Activated naive CD4-positive, alpha-beta T cell treated with anti-CD3 and anti-CD28 coated beads for 36 hours (primary cell): Measurements from ENCODE around the gene VDR. TPM values are rescaled to one million over a fixed set of nuclear protein-coding genes. Genes with fewer than 3 reads are reported as not detected.
A peak's percentile ranks its signal among the peaks of the same experiment; 100 is the strongest.

Experiments used
- CTCF ChIA-PET: fragments of 350-600 bp; sonication (Branson Sonifier 250); formaldehyde crosslinking; loops from one replicate; lab custom pipeline; 2021; ENCODE audit warnings: antibody characterized with exemption; lab: Charles Lee
- DNase-seq: peaks from one replicate; pipeline ENCODE4 v3.0.0-alpha.2; 2020
- H3K27ac Mint-ChIP-seq: one replicate; pipeline ENCODE4 v1.8.0; 2021; ENCODE audit warnings: mild to moderate bottlenecking, mixed read lengths
- H3K27me3 Mint-ChIP-seq: one replicate; pipeline ENCODE4 v1.8.0; 2021; ENCODE audit warnings: low read depth, mixed read lengths
- H3K36me3 Mint-ChIP-seq: one replicate; pipeline ENCODE4 v1.8.0; 2021; ENCODE audit warnings: low read depth, mixed read lengths
- H3K4me1 Mint-ChIP-seq: one replicate; pipeline ENCODE4 v1.8.0; 2021; ENCODE audit warnings: low read depth, mixed read lengths
- H3K4me3 Mint-ChIP-seq: one replicate; pipeline ENCODE4 v1.8.0; 2021; ENCODE audit warnings: mild to moderate bottlenecking, moderate library complexity, mixed read lengths
- H3K9me3 Mint-ChIP-seq: one replicate; pipeline ENCODE4 v1.8.0; 2021; ENCODE audit warnings: mixed read lengths
- intact Hi-C: fragments of 100-400 bp; cut with micrococcal nuclease; formaldehyde crosslinking; loops from one replicate; pipeline ENCODE4 v1.15.1; 2023
- total RNA-seq, 2 experiments: library from RNA; stranded (reverse); gene quantifications; one replicate each; pipeline ENCODE4 v1.2.3, GENCODE V29; 2021

The VDR gene
- total RNA-seq, 2 experiments from 2014 or later = 56.4 to 57.7 TPM

DNA sequence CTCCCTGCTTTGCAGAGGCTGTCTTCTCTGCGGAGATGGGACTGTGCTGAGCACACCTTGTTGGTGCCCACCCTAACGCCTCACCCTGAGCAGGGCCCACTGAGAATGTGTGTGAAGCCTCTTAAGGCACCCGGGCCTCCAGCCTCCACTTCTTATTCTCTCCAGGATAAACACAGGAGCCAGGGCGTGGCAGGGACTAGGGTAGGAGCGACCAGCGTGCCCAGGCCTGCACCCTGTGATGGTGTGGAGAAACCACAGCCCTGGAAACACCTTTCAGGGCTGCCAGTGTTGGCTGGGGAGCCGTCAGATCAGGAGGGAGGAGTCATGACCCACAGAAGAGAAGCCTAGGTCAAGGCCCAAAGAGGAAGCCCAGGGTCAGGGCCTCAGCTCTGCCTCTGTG lies 41.3 kb downstream of the VDR start:
- no peaks in the 10 kb centered on the region for H3K27me3 Mint-ChIP-seq
- peaks cover 50% of the 10 kb centered on the region for H3K4me1 Mint-ChIP-seq
- CTCF ChIA-PET = interaction anchor here (0.6 to 1.3 kb wide), 3 partner anchors 14 to 150 kb away, joined by 3 to 4 read pairs (median 3); no protein-coding TSS in a partner anchor
- peak overlapping the region; percentile 22 for H3K27ac Mint-ChIP-seq
- DNase-seq = no peak
- no peaks in the 10 kb centered on the region for H3K9me3 Mint-ChIP-seq
- H3K36me3 Mint-ChIP-seq = peaks cover 53% of the 10 kb centered on the region
- intact Hi-C loops = no loop called here
- H3K4me3 Mint-ChIP-seq = no peak overlapping the region

DNA sequence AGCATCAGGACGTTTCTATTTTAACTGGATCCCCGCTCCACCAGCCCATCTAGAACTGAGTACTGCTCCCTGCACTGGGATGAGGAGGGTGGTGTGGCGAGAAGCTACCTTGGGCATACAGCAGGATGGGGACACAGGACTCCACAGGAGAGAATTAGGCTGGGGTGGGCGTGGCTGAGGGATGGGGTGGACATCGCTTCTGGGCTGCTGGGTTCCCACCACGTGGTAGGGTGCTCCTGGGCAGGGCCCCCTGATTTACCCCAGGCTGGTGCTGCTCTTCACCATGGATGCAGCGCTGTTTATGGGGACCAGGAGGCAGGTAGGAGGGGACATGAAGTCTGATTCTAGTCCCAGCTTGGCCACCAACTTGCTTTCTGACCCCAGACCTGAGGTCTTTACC lies 41.9 kb downstream of the VDR start:
- Mint-ChIP-seq H3K27ac (peak overlapping the region; percentile 30), H3K27me3 (no peaks in the 10 kb centered on the region), H3K4me1 (peaks cover 51% of the 10 kb centered on the region), H3K9me3 (no peaks in the 10 kb centered on the region), H3K36me3 (peaks cover 56% of the 10 kb centered on the region), H3K4me3 (no peak overlapping the region)
- DNase-seq = no peak
- intact Hi-C loops = no loop called here
- CTCF ChIA-PET = interaction anchor here (0.6 to 1.3 kb wide), 5 partner anchors 14 to 359 kb away, joined by 3 to 4 read pairs (median 3); no protein-coding TSS in a partner anchor

DNA sequence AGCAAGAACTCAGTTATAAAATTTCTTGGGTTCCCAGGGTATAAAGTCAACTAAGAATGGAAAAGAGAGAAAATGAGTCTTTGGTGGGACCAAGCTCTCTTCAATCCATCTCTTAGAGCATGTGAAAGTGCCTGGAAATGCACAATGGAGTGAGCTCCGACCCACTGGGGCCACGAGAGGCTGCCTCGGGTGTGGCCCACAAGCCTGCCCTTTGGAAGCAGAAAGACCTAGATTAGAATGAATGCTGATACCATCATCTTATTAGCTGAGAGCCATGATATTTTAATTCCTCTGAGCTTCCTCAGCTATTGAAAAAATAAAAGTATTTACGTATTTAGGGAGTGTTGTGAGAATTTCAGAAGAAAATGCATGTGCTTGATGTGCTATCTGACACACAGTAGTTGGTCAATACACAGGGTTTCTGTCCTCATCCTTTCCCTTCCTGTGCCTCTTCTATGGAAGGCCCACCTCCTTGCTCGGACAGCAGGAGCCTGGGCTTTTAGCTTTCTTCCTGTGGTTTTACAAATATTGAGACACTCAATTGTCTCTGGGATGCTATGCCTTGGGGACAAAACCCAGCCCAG lies 42.5 kb downstream of the VDR start:
- Mint-ChIP-seq H3K27ac (no peak overlapping the region), H3K9me3 (no peaks in the 10 kb centered on the region), H3K27me3 (no peaks in the 10 kb centered on the region)

DNA sequence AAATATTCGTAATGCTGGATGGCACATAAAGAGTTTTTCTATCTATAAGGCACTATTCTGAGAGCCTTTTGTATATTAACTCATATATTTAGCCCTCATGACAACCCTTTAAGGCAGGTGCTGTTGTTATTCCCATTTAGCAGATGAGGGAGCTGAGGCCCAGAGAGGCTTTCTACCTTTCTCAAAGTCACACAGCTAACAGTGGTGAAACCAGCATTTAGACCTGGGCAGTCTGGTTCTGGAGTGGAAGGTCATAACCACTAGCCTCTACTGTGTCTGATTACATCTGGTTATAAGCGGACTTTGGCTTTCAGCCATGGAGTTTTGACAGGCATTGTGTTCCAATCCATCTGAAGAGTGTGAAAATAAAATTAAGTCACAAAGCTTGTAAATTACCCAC lies 43.9 kb downstream of the VDR start:
- CTCF ChIA-PET = interaction anchor here (0.8 to 2.0 kb wide), 10 partner anchors 17 to 119 kb away, joined by 3 to 10 read pairs (median 4); partner anchors contain the start of gene SLC48A1
- no peak for DNase-seq
- Mint-ChIP-seq H3K9me3 (no peaks in the 10 kb centered on the region), H3K4me3 (peak overlapping the region; percentile 5), H3K4me1 (peaks cover 44% of the 10 kb centered on the region), H3K36me3 (peaks cover 61% of the 10 kb centered on the region), H3K27ac (peak overlapping the region; percentile 92), H3K27me3 (no peaks in the 10 kb centered on the region)
- intact Hi-C loops = loop anchor here (1.0 to 2.0 kb wide), 5 partner anchors 24 to 102 kb away; partner anchors contain the start of genes TMEM106C and VDR

More for the DNA sequence above, 42.5 kb downstream of the VDR start:
- no peak for DNase-seq
- Mint-ChIP-seq H3K4me3 (no peak overlapping the region), H3K36me3 (peaks cover 56% of the 10 kb centered on the region), H3K4me1 (peaks cover 44% of the 10 kb centered on the region)
- intact Hi-C loops = no loop called here
- CTCF ChIA-PET = interaction anchor here (0.7 to 2.0 kb wide), 7 partner anchors 13 to 359 kb away, joined by 3 to 10 read pairs (median 4); no protein-coding TSS in a partner anchor

DNA sequence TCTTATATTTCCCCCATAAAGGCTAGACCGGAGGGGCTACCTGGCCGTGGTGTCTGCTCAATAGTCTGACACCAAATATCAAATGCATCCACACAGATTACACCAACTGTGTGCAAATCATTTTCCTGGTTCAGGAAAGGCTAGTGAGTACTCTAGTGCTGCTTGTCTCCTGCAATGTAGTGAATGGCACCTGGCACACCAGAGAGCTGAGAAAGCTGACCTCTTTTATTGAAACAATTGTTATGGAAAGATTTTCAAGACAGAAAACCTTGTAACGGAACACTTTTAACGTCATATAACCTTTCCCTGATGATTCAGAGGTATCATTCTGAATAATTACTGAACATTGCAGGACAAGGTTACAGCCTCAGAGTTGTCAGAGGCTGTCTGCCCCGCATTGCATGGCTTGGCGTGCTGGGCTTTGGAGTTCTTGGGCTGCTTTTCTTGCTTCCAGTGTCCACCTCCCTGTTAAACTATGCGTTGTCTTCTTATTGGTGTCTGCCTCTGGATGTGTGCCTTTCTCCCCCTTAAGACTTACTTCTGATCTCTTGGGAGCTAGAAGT lies 44.4 kb downstream of the VDR start:
- peak overlapping the region; percentile 13 for H3K4me3 Mint-ChIP-seq
- peaks cover 44% of the 10 kb centered on the region for H3K4me1 Mint-ChIP-seq
- peaks cover 65% of the 10 kb centered on the region for H3K36me3 Mint-ChIP-seq
- peak; percentile 69 for DNase-seq
- CTCF ChIA-PET = interaction anchor here (0.9 to 2.0 kb wide), 8 partner anchors 17 to 89 kb away, joined by 3 to 10 read pairs (median 4); partner anchors contain the start of gene SLC48A1
- no peaks in the 10 kb centered on the region for H3K27me3 Mint-ChIP-seq
- intact Hi-C loops = loop anchor here (1.0 to 2.0 kb wide), 5 partner anchors 25 to 102 kb away; partner anchors contain the start of genes TMEM106C and VDR
- no peaks in the 10 kb centered on the region for H3K9me3 Mint-ChIP-seq
- peak overlapping the region; percentile 92 for H3K27ac Mint-ChIP-seq

DNA sequence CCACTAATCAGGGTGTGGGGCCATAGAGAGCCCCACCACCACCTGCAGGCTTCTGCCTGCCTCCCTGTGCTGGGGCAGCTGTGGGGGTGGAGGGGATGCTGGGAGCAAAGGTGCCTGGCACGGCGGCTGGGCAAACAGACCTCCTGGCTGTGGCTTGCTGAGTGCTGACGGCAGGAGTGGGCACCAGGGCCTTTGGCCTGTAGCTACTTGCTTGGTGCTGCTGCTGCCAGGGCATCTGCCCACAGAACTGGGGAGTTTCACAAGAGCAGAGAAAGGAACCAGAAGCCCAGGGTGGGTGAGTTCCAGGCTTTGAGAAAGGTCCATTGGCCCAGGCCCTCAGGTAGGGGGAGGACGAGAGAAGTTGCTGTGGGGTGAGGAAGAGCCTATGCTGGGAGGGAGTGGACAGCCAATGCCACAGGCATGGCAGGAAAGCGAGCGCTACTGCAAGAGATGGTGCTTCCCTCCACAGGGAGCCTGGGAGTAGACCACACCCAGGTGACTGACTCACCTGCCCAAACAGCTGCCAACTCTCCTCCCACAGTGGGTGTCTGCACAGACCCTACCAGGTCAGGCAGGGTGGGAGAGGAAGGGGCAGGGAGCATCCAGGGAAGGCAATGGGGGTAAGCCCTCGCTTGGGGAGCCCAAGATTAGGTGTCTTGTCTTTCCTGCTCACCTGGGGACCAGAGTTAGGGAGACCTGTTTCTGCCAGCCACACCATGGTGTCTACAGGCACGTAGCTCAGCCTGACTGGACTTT lies 46.1 kb downstream of the VDR start:
- Mint-ChIP-seq H3K4me1 (peaks cover 44% of the 10 kb centered on the region), H3K27ac (peak overlapping the region; percentile 92), H3K36me3 (peaks cover 58% of the 10 kb centered on the region), H3K27me3 (no peaks in the 10 kb centered on the region), H3K9me3 (no peaks in the 10 kb centered on the region), H3K4me3 (no peak overlapping the region)
- CTCF ChIA-PET = interaction anchor here (0.9 to 1.1 kb wide), 2 partner anchors 20 to 26 kb away, joined by 3 read pairs; no protein-coding TSS in a partner anchor
- DNase-seq = no peak
- intact Hi-C loops = no loop called here

DNA sequence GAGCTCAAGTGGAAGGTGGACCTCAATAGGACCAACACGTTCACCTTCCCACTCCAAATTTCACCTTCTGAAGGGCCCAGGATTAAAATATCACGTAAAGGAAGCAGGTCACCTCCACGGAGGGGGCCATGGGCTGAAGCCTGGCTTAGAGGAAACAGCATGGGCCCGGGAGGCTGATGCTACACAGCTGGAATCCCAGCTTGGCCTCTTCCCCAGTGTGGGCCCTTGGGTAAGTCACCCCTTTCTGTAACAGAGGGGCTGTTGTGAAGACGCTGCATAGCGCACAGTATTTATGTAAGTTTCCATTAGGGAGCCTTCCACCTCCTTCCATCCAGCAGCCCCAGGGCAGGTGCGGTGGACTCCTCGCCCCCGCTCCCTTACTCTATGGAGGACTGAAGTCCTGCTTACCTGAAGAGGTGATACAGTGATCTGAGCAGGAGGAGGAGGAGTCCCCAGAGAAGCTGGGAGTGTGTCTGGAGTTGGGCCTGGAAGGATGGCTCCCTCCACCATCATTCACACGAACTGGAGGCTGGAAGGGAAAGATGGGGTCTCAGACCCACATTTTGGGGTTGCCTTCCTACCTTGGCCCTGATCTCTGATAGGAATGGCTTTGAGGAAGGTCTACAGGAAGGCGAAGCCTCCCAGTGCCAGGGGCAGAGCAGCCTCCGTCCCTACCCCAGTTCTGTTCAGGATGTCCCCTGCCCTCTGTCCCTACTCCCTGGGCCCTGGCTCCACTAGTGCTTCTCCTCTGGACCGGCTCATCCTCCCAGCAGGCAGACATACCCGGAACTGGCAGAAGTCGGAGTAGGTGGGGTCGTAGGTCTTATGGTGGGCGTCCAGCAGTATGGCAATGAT lies 47.8 kb downstream of the VDR start:
- CTCF ChIA-PET = interaction anchor here (1.3 to 2.1 kb wide), 2 partner anchors 19 to 309 kb away, joined by 3 to 9 read pairs; no protein-coding TSS in a partner anchor

DNA sequence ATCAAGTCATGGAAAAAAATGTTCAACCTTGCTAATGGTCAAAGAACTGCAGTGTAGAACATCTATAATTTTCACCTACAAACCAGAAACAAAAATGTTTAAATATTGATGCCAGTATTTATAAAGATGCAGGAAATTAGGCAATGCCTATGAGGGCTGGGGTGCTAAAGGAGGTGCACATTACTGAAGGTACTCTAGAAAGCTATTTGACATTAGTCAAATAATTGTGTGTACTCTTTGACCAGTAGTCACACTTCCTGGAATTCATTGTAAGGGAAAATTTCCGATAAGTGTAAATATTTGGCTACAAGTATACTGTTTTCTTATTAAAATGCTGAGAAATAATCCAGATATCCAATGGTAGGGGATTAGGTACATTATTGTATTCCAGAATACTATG lies 48.7 kb downstream of the VDR start:
- Mint-ChIP-seq H3K27me3 (no peaks in the 10 kb centered on the region), H3K4me1 (peaks cover 30% of the 10 kb centered on the region), H3K27ac (no peak overlapping the region), H3K4me3 (no peak overlapping the region), H3K36me3 (peaks cover 65% of the 10 kb centered on the region), H3K9me3 (no peaks in the 10 kb centered on the region)
- CTCF ChIA-PET = interaction anchor here (2.1 kb wide), 1 partner anchor 18 kb away, joined by 9 read pairs; no protein-coding TSS in a partner anchor
- intact Hi-C loops = no loop called here
- DNase-seq = no peak

More for the DNA sequence above, 47.8 kb downstream of the VDR start:
- Mint-ChIP-seq H3K4me3 (no peak overlapping the region), H3K36me3 (peaks cover 66% of the 10 kb centered on the region), H3K9me3 (no peaks in the 10 kb centered on the region), H3K27me3 (no peaks in the 10 kb centered on the region), H3K4me1 (peaks cover 36% of the 10 kb centered on the region), H3K27ac (peak overlapping the region; percentile 23)
- intact Hi-C loops = no loop called here
- DNase-seq = no peak

DNA sequence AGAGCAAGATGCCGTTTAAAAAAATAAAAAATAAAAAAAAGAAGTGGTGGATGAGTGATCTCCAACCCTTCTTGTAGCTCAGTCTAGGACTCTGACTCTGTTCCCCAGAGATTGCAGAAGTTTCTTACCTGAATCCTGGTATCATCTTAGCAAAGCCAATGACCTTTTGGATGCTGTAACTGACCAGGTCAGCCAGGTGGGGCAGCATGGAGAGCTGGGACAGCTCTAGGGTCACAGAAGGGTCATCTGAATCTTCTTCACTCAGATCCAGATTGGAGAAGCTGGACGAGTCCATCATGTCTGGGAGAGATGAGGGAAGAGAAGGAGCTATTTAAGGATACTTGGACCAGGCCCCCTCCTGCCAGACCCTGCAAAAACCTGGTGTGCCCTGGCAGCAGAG lies 49.3 kb downstream of the VDR start:
- CTCF ChIA-PET = interaction anchor here (2.1 kb wide), 1 partner anchor 17 kb away, joined by 9 read pairs; no protein-coding TSS in a partner anchor
- no peak for DNase-seq

DNA sequence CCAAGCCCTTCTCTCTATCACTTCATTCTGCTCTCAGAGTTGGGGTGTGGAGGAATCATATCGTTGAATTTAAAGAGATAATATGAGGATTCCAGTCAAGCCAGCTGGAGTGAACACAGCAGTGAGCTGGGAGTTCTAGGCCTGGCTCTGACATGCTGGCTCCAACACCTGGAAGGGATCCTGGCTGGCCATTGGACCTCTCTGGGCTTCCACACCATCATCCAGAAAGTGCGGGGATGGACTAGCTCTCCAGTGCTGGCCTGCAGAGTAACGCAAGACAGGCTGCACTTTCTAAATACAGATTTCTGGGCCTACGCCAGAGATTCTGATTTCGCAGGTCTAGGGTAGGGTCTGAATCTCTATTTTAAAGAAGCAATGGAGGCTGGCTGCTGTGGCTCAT lies 50.3 kb downstream of the VDR start:
- CTCF ChIA-PET = no interaction called here
- Mint-ChIP-seq H3K4me3 (no peak overlapping the region), H3K27ac (no peak overlapping the region), H3K36me3 (peaks cover 66% of the 10 kb centered on the region), H3K4me1 (peaks cover 15% of the 10 kb centered on the region), H3K27me3 (no peaks in the 10 kb centered on the region), H3K9me3 (no peaks in the 10 kb centered on the region)
- intact Hi-C loops = no loop called here
- no peak for DNase-seq

More for the DNA sequence above, 49.3 kb downstream of the VDR start:
- intact Hi-C loops = no loop called here
- H3K9me3 Mint-ChIP-seq = no peaks in the 10 kb centered on the region
- H3K36me3 Mint-ChIP-seq = peaks cover 67% of the 10 kb centered on the region
- no peaks in the 10 kb centered on the region for H3K27me3 Mint-ChIP-seq
- no peak overlapping the region for H3K27ac Mint-ChIP-seq
- H3K4me1 Mint-ChIP-seq = peaks cover 25% of the 10 kb centered on the region
- no peak overlapping the region for H3K4me3 Mint-ChIP-seq

DNA sequence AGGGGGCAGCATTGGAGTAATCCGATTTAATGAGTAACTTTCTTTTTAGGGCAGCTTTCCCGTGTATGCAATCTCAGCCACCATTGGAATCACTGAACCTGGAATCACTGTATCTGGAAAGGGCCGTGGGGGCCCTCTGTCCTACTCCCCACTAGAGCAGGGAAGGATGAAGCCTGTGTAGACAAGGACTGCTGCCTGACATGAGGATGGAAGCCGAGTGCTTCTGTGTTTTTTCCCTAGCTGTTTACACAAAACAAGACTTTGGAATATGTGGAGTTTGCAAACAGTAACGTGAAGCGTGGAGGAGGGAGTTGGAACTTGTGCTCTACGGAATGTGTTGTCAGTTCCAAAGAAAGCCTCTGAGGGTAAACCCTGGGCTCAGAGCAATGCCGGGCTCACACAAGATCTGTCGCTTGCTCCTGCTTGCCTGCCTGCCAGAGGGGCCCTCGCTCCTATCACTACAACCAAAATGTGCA lies 52.7 kb downstream of the VDR start:
- Mint-ChIP-seq H3K9me3 (no peaks in the 10 kb centered on the region), H3K4me1 (peaks cover 2% of the 10 kb centered on the region), H3K27ac (no peak overlapping the region), H3K27me3 (no peaks in the 10 kb centered on the region), H3K4me3 (no peak overlapping the region), H3K36me3 (peaks cover 50% of the 10 kb centered on the region)
- CTCF ChIA-PET = interaction anchor here (1.2 kb wide), 1 partner anchor 14 kb away, joined by 3 read pairs; no protein-coding TSS in a partner anchor
- DNase-seq = no peak
- intact Hi-C loops = no loop called here
